ENCODE results near the gene SETD2.

The SETD2 gene

DNA sequence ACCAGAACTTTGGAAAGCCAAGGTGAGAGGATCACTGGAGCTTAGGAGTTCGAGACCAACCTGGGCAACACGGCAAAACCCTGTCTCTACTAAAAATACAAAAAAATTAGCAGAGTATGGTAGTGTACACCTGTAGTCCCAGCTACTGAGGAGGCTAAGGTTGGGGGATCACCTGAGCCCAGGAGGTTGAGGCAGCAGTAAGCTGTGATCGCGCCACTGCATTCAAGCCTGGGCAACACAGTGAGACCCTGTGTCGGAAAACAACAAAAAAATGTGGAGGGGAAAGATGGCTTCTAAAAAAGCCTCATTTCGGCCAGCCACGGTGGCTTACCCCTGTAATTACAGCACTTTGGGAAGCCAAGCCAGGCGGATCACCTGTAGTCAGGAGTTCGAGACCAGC lies 54.5 kb downstream of the SETD2 start:
- TF ChIP-seq ARNTL (CRISPR knock-in tag; IDR thresholded peaks at IDR 0.05; ENCODE audit: borderline replicate concordance, low read depth) (no peak), ESRRG (CRISPR knock-in tag; IDR thresholded peaks at IDR 0.05) (no peak), GLIS3 (CRISPR knock-in tag; IDR thresholded peaks at IDR 0.05) (no peak), ZNF565 (CRISPR knock-in tag; conservative IDR thresholded peaks at IDR 0.05; ENCODE audit: low read depth) (no peak), ZNF8 (CRISPR knock-in tag; IDR thresholded peaks at IDR 0.05) (no peak), TOX (CRISPR knock-in tag; IDR thresholded peaks at IDR 0.05; ENCODE audit: borderline replicate concordance) (no peak), ZFP30 (CRISPR knock-in tag; IDR thresholded peaks at IDR 0.05) (no peak), RARB (CRISPR knock-in tag; IDR thresholded peaks at IDR 0.05) (no peak), SNAI2 (CRISPR knock-in tag; IDR thresholded peaks at IDR 0.05) (no peak), TSHZ2 (CRISPR knock-in tag; IDR thresholded peaks at IDR 0.05) (no peak)
- TF ChIP-seq, protein P1, sequence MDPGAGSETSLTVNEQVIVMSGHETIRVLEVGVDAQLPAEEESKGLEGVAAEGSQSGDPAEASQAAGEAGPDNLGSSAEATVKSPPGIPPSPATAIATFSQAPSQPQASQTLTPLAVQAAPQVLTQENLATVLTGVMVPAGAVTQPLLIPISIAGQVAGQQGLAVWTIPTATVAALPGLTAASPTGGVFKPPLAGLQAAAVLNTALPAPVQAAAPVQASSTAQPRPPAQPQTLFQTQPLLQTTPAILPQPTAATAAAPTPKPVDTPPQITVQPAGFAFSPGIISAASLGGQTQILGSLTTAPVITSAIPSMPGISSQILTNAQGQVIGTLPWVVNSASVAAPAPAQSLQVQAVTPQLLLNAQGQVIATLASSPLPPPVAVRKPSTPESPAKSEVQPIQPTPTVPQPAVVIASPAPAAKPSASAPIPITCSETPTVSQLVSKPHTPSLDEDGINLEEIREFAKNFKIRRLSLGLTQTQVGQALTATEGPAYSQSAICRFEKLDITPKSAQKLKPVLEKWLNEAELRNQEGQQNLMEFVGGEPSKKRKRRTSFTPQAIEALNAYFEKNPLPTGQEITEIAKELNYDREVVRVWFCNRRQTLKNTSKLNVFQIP (CRISPR knock-in tag; IDR thresholded peaks at IDR 0.05; ENCODE audit: borderline replicate concordance, low read depth), result no peak
- no peak for ATAC-seq

GRCh38 chr3:47108546-47108945 lies 55.4 kb downstream of the SETD2 start:
- ATAC-seq, result peak; percentile 47; the same call in 1 of the 3 replicates
- TF ChIP-seq TCF4 (CRISPR knock-in tag; IDR thresholded peaks at IDR 0.05; ENCODE audit: borderline replicate concordance) (no peak), PPARA (CRISPR knock-in tag; IDR thresholded peaks at IDR 0.05; ENCODE audit: borderline replicate concordance) (no peak), PATZ1 (CRISPR knock-in tag; IDR thresholded peaks at IDR 0.05; ENCODE audit: borderline replicate concordance) (no peak), TOX (CRISPR knock-in tag; IDR thresholded peaks at IDR 0.05; ENCODE audit: borderline replicate concordance) (no peak), BACH2 (CRISPR knock-in tag; IDR thresholded peaks at IDR 0.05; ENCODE audit: borderline replicate concordance) (no peak), ZC3H10 (CRISPR knock-in tag; IDR thresholded peaks at IDR 0.05) (no peak), ZFP3 (CRISPR knock-in tag; IDR thresholded peaks at IDR 0.05) (no peak), CSDC2 (CRISPR knock-in tag; IDR thresholded peaks at IDR 0.05) (no peak), ZFP30 (CRISPR knock-in tag; IDR thresholded peaks at IDR 0.05) (no peak), ARNTL (CRISPR knock-in tag; IDR thresholded peaks at IDR 0.05; ENCODE audit: borderline replicate concordance, low read depth) (no peak), ZNF565 (CRISPR knock-in tag; conservative IDR thresholded peaks at IDR 0.05; ENCODE audit: low read depth) (no peak), ZNF70 (CRISPR knock-in tag; IDR thresholded peaks at IDR 0.05) (no peak), RARB (CRISPR knock-in tag; IDR thresholded peaks at IDR 0.05) (no peak), TSHZ2 (CRISPR knock-in tag; IDR thresholded peaks at IDR 0.05) (no peak), SNAI2 (CRISPR knock-in tag; IDR thresholded peaks at IDR 0.05) (no peak), OSR1 (CRISPR knock-in tag; IDR thresholded peaks at IDR 0.05) (no peak)
- TF ChIP-seq, protein P1 (CRISPR knock-in tag; IDR thresholded peaks at IDR 0.05; ENCODE audit: borderline replicate concordance, low read depth), result no peak
- TF ChIP-seq, protein P2, sequence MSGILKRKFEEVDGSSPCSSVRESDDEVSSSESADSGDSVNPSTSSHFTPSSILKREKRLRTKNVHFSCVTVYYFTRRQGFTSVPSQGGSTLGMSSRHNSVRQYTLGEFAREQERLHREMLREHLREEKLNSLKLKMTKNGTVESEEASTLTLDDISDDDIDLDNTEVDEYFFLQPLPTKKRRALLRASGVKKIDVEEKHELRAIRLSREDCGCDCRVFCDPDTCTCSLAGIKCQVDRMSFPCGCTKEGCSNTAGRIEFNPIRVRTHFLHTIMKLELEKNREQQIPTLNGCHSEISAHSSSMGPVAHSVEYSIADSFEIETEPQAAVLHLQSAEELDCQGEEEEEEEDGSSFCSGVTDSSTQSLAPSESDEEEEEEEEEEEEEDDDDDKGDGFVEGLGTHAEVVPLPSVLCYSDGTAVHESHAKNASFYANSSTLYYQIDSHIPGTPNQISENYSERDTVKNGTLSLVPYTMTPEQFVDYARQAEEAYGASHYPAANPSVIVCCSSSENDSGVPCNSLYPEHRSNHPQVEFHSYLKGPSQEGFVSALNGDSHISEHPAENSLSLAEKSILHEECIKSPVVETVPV (CRISPR knock-in tag; IDR thresholded peaks at IDR 0.05), result no peak
- TF ChIP-seq, protein P3, sequence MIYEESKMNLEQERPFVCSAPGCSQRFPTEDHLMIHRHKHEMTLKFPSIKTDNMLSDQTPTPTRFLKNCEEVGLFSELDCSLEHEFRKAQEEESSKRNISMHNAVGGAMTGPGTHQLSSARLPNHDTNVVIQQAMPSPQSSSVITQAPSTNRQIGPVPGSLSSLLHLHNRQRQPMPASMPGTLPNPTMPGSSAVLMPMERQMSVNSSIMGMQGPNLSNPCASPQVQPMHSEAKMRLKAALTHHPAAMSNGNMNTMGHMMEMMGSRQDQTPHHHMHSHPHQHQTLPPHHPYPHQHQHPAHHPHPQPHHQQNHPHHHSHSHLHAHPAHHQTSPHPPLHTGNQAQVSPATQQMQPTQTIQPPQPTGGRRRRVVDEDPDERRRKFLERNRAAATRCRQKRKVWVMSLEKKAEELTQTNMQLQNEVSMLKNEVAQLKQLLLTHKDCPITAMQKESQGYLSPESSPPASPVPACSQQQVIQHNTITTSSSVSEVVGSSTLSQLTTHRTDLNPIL (CRISPR knock-in tag; IDR thresholded peaks at IDR 0.05; ENCODE audit: low read depth), result no peak
